Panc1 (cell line): ENCODE results near the gene LRRC63. TPM values are rescaled to one million over a fixed set of nuclear protein-coding genes. Genes with fewer than 3 reads are reported as not detected.

Source experiments
- ATAC-seq: fragments of 200-7000 bp; cut with Tn5 transposase; 2 replicates; pipeline ENCODE4 v1.9.1; 2020; ENCODE audit warnings: mild to moderate bottlenecking, moderate library complexity
- BruUV-seq: library from RNA; stranded (reverse); fragments of 400-500 nt; replicated peaks from 2 replicates; lab custom pipeline; 2021; lab: Mats Ljungman, UMichigan
- CTCF ChIA-PET: fragments of 300-600 bp; sonication (Branson Sonifier 250); formaldehyde crosslinking; loops from one replicate; lab custom pipeline; 2022; ENCODE audit warnings: antibody characterized with exemption; lab: Charles Lee
- POLR2A ChIA-PET: fragments of 300-600 bp; sonication (Branson Sonifier 250); formaldehyde crosslinking; loops from one replicate; lab custom pipeline; 2022; ENCODE audit warnings: antibody characterized with exemption; lab: Charles Lee
- DNase-seq: peaks from one replicate; pipeline ENCODE4 v3.0.0-alpha.2; 2010; ENCODE audit warnings: low read depth, low spot score
- H3K27ac ChIP-seq: 2 replicates; pipeline ENCODE4 v1.5.1; 2011; ENCODE audit warnings: mild to moderate bottlenecking, low read length, inconsistent platforms
- H3K27me3 ChIP-seq: fragments of 200-500 bp; sonication (Bioruptor generic); 2 replicates; pipeline ENCODE4 v1.6.0; 2014; ENCODE audit warnings: low read length, inconsistent platforms; ENCODE audit not compliant: control insufficient read depth, insufficient read depth
- H3K36me3 ChIP-seq: fragments of 200-500 bp; sonication (Bioruptor generic); 2 replicates; pipeline ENCODE4 v1.5.1; 2014; ENCODE audit warnings: inconsistent platforms, mild to moderate bottlenecking, low read length, moderate library complexity; ENCODE audit not compliant: control insufficient read depth, insufficient read depth
- H3K4me1 ChIP-seq: 2 replicates; pipeline ENCODE4 v1.5.1; 2011; ENCODE audit warnings: inconsistent platforms, mild to moderate bottlenecking, low read length, moderate library complexity; ENCODE audit not compliant: control insufficient read depth, insufficient read depth
- H3K4me3 ChIP-seq, 2 experiments: 2 replicates each; pipeline ENCODE4 v1.5.1; 2011 to 2012; ENCODE audit warnings: low read depth in 2 of 2, low read length in 2 of 2, mild to moderate bottlenecking in 2 of 2, inconsistent platforms in 1 of 2, moderate library complexity in 1 of 2
- H3K9me3 ChIP-seq: fragments of 200-500 bp; sonication (Bioruptor generic); 2 replicates; pipeline ENCODE4 v1.5.1; 2014; ENCODE audit warnings: low read depth, mild to moderate bottlenecking, inconsistent platforms, low read length, moderate library complexity; ENCODE audit not compliant: control insufficient read depth, insufficient read depth
- CTCF ChIP-seq: fragments of 450-650 bp; IDR thresholded peaks from 2 replicates; pipeline ENCODE4 v1.5.1; 2017; ENCODE audit warnings: mild to moderate bottlenecking
- POLR2AphosphoS5 ChIP-seq: IDR thresholded peaks from 2 replicates; pipeline ENCODE4 v1.6.1; 2012; ENCODE audit warnings: mild to moderate bottlenecking, low read depth, low read length, moderate library complexity
- REST ChIP-seq, 2 experiments: IDR thresholded peaks; 2 replicates each; pipeline ENCODE4 v1.6.1; 2011 to 2012; ENCODE audit warnings: low read depth in 2 of 2, control low read depth in 1 of 2, low read length in 1 of 2, mild to moderate bottlenecking in 1 of 2, moderate library complexity in 1 of 2; ENCODE audit not compliant: insufficient read depth in 1 of 2
- SIN3A ChIP-seq: IDR thresholded peaks from 2 replicates; pipeline ENCODE4 v1.6.1; 2012; ENCODE audit warnings: low read depth, mild to moderate bottlenecking, low read length, moderate library complexity, borderline replicate concordance; ENCODE audit not compliant: insufficient read depth
- TCF7L2 ChIP-seq: IDR thresholded peaks from 2 replicates; pipeline ENCODE4 v1.6.1; 2011; ENCODE audit warnings: mild to moderate bottlenecking, low read depth, low read length, inconsistent platforms
- in situ Hi-C: cut with HindIII; loops from 2 replicates; pipeline ENCODE4 v1.10.0; 2016; ENCODE audit warnings: low sequenced_read_pairs, low pct_unique_long_range_greater_than_20kb
- intact Hi-C: fragments of 100-400 bp; cut with micrococcal nuclease; formaldehyde crosslinking; loops from one replicate; pipeline ENCODE4 v1.10.0; 2022; ENCODE audit not compliant: unreplicated experiment
- total RNA-seq: library from RNA; stranded (reverse); gene quantifications from one replicate; pipeline ENCODE4 v1.2.1, GENCODE V29; 2021; ENCODE audit not compliant: unreplicated experiment

LRRC63 gene
- total RNA-seq, 1 experiment from 2014 or later = 0.15 TPM

GRCh38 chr13:46166224-46166584 is 45.5 kb upstream of the LRRC63 start:
- TF ChIP-seq CTCF = no peak
- no peak for TF ChIP-seq POLR2AphosphoS5
- TF ChIP-seq SIN3A = no peak
- TF ChIP-seq REST (IDR thresholded peaks at IDR 0.05; ENCODE audit: insufficient read depth in 1 of 2, low read depth in 2 of 2, low read length in 1 of 2) = no peak
- TF ChIP-seq TCF7L2 = no peak
- no peaks in the 10 kb centered on the region for H3K4me1 ChIP-seq
- H3K4me3 ChIP-seq = no peak overlapping the region
- H3K9me3 ChIP-seq = no peaks in the 10 kb centered on the region
- intact Hi-C loops = no loop called here
- ChIA-PET POLR2A (no interaction called here), CTCF (no interaction called here)
- in situ Hi-C loops = no loop called here
- DNase-seq (no peak), ATAC-seq (no peak)
- no TSS peak for BruUV-seq
- no peaks in the 10 kb centered on the region for H3K36me3 ChIP-seq
- no peak overlapping the region for H3K27ac ChIP-seq
- no peaks in the 10 kb centered on the region; the same call in 1 of the 2 replicates for H3K27me3 ChIP-seq

- Histone ChIP-seq H3K9me3 (no peaks in the 10 kb centered on the region), H3K27me3 (no peaks in the 10 kb centered on the region; the same call in 1 of the 2 replicates), H3K36me3 (no peaks in the 10 kb centered on the region), H3K27ac (no peak overlapping the region), H3K4me3 (no peak overlapping the region), H3K4me1 (no peaks in the 10 kb centered on the region)
- in situ Hi-C loops (no loop called here), intact Hi-C loops (no loop called here)
- ChIA-PET POLR2A (no interaction called here), CTCF (no interaction called here)
- TF ChIP-seq POLR2AphosphoS5 (no peak), CTCF (no peak), TCF7L2 (no peak), REST (IDR thresholded peaks at IDR 0.05; ENCODE audit: insufficient read depth in 1 of 2, low read depth in 2 of 2, low read length in 1 of 2) (no peak), SIN3A (no peak)
- no peak for ATAC-seq
- BruUV-seq = no TSS peak
- DNase-seq = no peak
Measured at GRCh38 chr13:46166947-46167610, 44.6 kb upstream of the LRRC63 start.
